ENCODE measurements around the gene PALLD.

GRCh38 chr4:168815379-168816345 lies 318.8 kb downstream of the PALLD start:
- TF ChIP-seq POLR2A (IDR thresholded peaks at IDR 0.05), result no peak
- TF ChIP-seq, protein P1, sequence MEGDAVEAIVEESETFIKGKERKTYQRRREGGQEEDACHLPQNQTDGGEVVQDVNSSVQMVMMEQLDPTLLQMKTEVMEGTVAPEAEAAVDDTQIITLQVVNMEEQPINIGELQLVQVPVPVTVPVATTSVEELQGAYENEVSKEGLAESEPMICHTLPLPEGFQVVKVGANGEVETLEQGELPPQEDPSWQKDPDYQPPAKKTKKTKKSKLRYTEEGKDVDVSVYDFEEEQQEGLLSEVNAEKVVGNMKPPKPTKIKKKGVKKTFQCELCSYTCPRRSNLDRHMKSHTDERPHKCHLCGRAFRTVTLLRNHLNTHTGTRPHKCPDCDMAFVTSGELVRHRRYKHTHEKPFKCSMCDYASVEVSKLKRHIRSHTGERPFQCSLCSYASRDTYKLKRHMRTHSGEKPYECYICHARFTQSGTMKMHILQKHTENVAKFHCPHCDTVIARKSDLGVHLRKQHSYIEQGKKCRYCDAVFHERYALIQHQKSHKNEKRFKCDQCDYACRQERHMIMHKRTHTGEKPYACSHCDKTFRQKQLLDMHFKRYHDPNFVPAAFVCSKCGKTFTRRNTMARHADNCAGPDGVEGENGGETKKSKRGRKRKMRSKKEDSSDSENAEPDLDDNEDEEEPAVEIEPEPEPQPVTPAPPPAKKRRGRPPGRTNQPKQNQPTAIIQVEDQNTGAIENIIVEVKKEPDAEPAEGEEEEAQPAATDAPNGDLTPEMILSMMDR (IDR thresholded peaks at IDR 0.05), result no peak

All from testis (tissue), 2 donors.